Left cardiac atrium (tissue), 4 donors: ENCODE data around the gene DDA1. TPM values are rescaled to one million over a fixed set of nuclear protein-coding genes. Genes with fewer than 3 reads are reported as not detected.

Source experiments
- ATAC-seq, 2 donors: fragments of 200-7000 bp; cut with Tn5 transposase; one replicate each; pipeline ENCODE4 v1.9.1; 2020; ENCODE audit warnings: mild to moderate bottlenecking in 2 of 2, moderate library complexity in 2 of 2
- DNase-seq: peaks from one replicate; pipeline ENCODE4 v3.0.0-alpha.2; 2020
- intact Hi-C, 2 donors: fragments of 100-400 bp; cut with DNase I; formaldehyde crosslinking; loops; one replicate each; pipeline versions ENCODE4 v1.14.1 to v1.15.1; 2022 to 2023
- total RNA-seq, 2 donors: library from RNA; stranded (reverse); fragmentation: NEBNext Ultra II Directional; extraction: Animal tissue kit (Norgen Biotek cat#: 25700); gene quantifications; one replicate each; pipeline ENCODE4 v1.2.1, GENCODE V29; 2021
- donor health status: DM: no; HTN: yes; CAD: no.
- donor health status: DM: no; HTN: yes; CAD: no; lungs with severe emphysema.
- donor health status: DM: yes; HTN: yes; CAD: no.
- donor health status: Dilated cardiomyopathy.

The DDA1 gene
- total RNA-seq, 2 donors from 2014 or later, result 27.5 to 33.3 TPM

DNA sequence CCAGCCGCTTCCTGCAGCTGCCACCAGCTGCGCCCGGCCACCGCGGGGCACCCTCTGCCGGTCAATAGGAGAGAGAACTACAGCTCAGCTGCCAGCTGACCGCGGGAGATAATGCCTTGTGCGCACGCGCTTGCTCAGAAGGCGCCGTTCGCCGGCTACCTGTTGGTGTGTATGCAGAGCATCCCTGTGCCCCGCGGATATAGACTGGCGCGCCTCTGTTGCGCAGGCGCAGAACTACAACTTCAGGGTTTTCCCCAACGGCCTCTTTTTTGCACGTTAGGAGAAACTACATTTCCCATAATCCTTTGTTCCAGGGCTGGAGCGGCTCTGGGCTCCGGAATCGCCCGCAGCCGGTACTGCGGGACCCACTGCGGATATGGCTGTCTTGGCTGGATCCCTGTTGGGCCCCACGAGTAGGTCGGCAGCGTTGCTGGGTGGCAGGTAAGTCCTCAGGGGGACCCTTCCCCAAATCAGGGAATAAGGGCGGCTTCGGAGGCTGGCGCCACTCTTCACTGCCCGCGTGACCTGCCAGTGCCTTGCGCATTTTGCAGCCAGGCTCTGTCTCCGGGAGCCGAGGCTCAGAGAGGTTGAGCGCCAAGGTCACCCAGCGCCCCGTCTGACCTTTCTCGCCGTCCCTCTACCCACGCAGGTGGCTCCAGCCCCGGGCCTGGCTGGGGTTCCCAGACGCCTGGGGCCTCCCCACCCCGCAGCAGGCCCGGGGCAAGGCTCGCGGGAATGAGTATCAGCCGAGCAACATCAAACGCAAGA is 3.7 kb upstream of the DDA1 start, which contains the start of gene MRPL34:
MRPL34 (plus strand) TSS at position 356 of the 768 bp plus-strand sequence; CDS start at position 377, 21 bp downstream.
- intact Hi-C loops, result no loop called here
- ATAC-seq (peak; percentile 67 to 75), DNase-seq (peak; percentile 96)

DNA sequence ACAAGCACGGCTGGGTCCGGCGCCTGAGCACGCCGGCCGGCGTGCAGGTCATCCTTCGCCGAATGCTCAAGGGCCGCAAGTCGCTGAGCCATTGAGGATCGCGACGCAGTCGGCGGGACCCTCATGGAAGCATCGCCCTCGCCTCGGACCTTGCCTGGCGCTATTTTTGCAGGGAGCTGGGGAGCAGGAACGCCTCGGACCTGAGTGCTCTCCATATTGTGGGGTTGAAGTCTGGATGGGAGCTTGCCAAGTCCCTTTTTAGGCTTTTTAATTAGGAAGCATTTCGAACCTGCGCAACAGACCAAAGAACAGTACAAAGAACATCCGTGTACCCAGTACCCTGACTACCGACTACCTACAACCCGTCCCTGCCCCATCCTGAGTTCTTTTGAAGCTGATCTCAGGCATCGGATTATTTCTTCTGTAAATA is 3.1 kb upstream of the DDA1 start:
- DNase-seq (no peak), ATAC-seq (no peak)
- intact Hi-C loops, result no loop called here

DNA sequence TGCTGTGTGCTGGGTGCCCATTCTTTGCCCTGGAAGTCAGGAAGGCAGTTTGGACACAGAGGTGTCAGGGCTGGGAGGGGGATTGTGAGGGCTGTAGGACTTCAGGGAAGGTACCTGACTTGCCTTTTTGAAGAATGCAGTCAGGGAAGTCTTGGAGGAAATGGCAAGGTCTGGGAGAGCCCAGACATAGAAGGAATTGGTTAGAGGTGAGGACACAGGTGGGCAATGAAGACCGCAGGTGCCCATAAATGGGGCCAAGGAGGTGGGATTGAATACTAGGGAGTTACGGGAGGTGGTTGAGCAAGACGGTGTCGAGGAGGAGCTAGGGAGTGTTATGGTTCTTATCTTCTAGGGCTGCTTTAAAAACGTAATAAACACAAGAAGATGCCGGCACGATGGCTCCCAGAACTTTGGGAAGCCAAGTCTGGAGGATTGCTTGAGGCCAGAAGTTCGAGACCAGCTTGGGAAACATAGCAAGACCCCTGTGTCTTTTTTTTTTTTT is 1.4 kb upstream of the DDA1 start:
- ATAC-seq (no peak), DNase-seq (no peak)
- intact Hi-C loops, result no loop called here

DNA sequence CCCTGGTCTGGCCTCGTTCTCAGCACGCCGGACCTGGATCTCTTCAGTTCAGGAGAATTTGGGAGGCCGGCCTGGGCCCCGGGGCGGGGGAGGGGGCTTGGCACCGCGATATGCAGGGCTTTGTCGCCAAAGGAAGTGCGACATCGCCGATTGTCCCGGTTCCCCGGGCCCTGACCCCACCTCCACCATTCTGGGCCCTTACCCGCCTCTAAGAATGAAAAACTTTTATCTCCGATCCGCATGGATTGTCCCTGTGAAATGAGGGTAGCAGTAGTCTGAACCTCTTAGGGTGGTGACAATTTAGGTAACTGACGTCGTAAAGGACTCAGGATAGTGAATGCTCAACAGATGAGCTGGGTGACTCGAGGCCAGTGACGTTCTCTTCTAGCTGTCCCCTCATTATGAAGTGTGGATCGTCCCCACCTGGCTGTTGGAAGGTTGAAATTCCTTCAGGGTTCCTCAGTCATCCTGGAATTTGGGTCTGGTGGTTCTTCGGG is 650 bp downstream of the DDA1 start:
- intact Hi-C loops, result no loop called here
- ATAC-seq (no peak), DNase-seq (no peak)

DNA sequence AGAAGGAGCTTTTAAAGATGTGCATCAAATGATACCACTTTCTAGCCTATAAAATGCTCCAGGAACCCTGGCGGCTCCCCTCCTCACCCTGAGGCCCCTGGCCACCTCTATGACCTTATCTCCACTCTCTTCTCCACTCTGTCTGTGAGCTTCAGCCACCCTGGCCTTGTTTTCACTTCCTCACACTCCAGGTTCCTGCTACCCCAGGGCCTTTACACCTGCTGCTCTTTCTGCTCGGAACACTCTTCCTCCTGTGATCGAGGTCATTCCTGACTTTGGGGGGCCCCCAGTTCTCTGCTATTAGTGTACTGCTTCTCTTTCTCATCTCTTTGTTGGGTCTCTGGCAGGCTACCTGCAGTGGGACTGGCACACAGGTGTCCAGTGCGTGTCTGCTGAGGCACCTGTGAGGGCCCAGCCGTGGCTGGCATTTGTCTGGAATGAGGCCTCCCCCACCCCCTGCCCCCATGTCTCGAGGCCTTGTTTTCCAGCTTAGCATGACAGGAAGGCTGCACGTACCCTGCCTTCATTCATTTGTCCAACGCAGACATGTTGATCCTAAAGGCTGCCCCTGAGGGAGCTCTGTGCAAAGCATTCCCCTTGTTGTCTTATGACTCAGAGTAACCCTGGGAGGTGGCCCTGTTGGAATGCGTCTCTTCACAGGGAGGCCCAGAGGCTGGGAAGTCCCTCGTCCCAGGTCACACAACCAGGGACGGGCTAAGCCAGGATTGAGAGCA is 2.3 kb downstream of the DDA1 start:
- no peak for ATAC-seq
- intact Hi-C loops, result no loop called here

DNA sequence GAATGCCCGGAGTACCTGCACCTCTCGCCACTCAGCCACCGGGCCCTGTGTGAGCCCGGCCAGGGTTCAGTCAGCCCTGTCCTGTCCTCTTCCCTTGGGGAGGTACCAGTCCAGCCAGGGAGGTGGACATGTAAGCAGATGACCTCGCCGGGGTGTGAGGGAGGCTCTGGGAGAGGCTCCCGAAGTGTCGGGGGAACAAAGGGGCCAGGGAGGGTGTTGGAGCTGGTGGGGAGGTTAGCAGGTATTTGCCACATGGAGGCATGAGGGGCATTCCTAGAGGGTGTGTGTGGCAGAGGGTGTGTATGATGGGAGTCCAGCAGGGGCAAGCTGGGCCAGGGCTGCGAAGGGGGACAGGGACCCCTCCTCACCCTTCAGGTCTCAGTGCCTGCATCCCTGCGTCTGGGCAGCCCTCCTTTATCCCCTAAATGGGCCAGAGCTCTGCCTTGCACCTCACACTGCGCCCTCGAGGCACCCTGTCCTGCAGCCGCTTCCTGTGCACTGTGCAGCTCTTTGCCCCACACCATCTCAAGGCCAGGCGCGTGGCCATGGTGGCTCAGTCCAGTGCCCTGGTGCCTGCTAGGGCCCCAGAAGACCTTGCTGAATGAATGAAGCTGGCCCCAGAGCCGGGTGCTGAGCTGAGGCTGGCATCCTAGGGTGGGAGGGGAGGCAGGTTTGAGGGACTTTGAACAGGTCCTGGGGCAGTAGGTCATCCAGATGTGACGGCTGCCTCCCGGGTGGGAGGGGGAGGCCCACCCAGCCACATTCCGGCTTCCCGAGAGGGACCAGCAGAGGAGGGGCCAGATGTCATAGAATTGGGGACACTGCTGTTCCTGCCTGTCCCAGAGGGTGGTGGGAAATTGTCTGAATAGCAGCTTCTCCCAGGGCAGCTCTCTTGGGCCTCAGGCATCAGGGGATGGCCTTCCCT is 3.1 kb downstream of the DDA1 start:
- ATAC-seq, result no peak
- DNase-seq, result no peak
- intact Hi-C loops, result no loop called here

More for the DNA sequence above, 2.3 kb downstream of the DDA1 start:
- no peak for DNase-seq

DNA sequence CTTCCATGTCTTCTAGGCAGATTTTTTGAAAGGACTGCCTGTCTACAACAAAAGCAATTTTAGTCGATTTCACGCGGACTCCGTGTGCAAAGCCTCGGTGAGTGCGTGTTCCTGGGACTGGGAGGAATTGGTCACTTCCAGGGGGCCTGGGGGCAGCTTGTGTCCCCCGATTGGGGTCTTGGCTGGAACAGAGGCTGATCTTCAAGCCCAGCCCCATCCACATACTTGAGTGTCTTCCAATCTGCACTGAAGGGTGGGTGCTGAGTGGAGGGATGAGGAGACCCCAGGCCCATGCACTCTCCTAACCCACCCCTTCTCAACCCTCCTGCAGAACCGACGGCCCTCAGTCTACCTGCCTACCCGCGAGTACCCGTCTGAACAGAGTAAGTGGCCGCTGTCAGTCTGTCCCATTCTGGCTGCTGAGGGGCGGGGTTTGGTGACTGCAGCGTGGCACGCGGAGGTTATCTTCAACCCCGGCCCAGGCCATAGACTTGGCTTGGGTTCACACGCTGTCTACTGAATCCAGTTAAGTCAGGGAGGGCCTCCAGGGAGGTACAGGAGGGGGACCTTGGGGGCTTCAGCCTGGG is 4.7 kb downstream of the DDA1 start:
- no peak for DNase-seq
- intact Hi-C loops, result no loop called here
- ATAC-seq, result no peak

DNA sequence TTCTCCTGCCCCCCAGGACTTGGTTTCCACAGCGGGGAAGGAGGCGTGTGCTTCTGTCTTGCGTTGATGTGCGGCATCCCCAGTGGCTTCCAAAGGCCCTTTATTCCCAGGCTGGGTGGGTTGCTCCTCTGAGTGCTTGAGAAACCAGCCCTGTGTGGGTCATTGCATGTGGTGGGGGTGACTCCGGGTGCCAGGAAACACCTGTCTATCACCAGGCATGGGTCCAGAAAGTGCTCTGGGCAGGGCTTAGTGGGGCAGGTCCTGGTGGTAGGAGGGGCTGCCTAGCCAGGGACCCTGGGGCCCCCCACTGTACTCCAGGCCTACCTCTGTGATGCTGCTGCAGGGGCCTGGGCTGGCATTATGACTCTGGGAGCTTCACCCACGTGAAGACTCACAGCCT is 9.6 kb downstream of the DDA1 start:
- intact Hi-C loops, result no loop called here
- no peak for DNase-seq
- ATAC-seq, result no peak

DNA sequence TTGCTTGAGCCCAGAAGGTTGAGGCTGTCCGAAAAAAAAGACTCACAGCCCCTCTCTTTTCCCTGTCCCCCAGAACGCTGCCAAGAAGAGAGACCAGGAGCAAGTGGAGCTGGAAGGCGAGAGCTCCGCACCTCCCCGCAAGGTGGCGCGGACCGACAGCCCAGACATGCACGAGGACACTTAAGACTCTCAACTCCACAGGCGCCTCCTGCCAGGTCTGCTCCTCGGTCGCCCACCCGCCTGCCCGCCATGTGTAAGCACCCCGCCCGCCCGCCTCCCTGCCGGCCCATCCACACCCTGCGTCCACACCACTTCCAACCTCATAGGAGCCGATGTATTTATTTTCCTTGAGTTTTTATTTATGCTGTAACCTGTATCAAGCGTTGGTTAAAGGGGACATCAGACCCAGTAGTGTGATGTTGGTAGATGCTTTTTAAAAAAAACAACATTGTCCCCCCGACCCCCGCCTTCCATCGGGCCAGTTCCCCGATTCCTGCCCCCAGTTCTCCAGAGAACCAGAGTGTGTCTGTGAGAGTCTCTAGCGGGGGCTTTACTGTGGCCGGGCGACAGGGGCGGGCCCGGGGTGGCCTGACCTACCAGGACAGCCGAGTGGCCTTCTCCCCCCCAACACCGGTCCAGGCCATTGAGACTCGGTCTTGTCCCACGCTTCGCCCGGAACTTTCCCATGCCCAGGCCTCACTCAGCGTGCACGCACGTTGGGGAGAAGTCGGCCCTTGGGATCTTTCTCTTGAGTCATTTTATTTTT is 10.3 kb downstream of the DDA1 start:
- intact Hi-C loops, result no loop called here
- ATAC-seq (no peak), DNase-seq (no peak)

DNA sequence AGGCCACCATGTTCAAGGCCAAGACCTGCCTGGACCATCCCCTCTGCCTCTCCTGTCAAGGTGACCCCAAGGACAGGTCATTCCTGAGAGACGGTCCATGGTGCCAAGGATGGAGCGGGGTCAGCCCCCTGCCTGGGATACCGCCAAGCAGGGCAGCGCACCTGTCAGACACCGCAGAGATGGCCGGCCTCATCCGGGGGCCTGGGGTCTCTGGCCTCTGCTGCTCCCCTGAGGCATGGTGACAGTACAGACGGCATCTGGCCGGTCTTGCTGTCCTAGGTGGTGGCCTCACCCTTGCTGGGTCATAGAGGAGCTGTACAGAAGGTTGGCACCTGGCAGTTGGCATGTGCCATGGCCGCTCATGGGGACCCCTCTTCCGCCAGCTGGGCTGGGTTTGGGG is 11.1 kb downstream of the DDA1 start:
- intact Hi-C loops, result no loop called here
- no peak for ATAC-seq
- DNase-seq, result no peak

DNA sequence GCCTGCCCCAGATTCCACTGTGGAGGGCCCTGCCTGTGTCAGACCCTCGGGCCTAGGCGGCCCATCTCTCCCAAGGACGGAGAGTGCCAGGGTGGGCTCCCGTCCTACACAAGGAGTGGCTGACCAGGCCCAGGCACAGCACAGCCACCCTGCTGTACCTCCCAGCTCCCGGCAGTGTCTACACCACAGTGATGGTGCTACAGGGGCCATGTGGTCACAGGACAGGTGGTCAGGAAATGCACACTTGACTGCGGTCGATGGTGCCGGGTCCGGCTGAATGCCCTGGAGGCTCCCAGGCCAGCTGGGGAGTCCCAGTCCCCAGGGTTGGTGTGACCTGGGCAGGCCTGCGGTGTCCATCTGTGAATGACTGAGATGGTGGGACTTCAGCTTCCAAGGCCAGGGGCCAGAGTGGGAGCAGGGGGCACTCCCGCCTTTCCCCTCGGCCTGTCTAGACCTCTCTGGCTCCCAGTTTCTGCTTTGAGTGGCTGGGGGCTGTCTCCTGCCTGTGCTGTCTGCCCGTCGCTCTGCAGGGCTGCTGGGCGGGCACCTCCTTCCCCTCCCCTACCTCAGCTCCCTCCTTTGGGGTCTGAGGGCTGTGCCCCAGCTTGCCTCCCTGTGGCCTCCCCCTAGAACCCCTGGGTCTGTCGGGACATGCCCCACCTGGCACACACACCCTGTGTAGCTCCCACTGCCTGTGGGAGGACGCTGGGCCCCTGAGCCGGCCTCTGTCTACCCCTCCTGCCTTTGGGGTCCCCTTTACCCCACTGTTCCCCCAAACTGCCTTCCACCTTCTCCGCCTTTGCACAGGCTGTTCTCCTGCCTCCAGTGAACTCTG is 12.5 kb downstream of the DDA1 start:
- intact Hi-C loops, result no loop called here
- DNase-seq (no peak), ATAC-seq (no peak)

DNA sequence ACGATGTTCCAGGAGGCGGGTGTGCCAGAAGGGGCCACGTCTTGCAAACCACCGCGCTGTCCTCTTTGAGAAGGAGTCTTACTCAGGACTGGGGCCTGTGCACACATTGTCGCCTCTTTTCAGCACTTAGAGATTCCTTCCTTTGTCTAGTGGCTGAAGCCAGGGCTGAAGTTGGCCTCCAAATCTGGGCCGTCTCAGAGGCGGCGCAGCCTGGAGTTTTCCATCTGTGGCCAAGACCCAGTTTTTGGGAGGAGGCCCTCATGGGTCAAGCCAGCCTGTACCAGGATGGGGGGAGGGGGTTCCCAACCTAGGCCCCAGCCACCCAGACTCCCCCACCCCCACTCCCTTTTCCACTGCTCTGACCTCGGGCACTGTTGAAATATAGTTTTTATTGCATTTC is 13.5 kb downstream of the DDA1 start:
- no peak for ATAC-seq
- DNase-seq, result no peak
- intact Hi-C loops, result no loop called here

DNA sequence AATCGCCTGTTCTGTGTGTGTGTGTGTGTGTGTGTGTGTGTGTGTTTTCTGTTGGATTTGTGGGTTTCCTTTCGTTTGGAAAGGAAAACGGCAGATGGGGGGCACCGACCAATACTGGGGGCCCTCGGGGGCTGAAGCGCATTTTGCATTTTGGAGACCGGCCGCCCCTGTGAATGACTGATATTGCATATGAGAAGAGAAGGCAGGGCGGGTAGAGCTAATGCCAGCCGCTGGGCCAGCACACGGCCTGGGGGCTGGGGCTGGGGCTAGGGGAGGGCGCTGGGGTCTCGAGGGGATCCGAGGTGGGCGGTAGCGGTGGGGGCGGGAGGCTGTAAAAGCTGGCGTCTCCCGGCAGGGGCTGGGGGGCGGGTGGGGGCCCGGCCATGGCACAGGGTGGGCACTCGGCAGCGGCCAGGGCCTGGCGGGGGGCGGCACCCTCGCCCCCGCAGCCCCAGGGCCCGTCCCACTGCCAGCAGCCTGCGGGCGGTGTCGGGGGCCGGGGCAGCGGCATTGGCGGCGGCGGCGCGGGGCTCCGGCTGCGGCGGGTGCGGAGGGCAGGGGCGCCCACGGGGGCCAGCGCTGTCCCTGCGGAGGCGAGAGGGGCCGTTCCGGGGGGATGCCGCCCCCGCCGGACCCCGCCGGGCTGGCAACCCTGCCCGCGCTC is 14.1 kb downstream of the DDA1 start:
- ATAC-seq (no peak), DNase-seq (no peak)
- intact Hi-C loops, result no loop called here

DNA sequence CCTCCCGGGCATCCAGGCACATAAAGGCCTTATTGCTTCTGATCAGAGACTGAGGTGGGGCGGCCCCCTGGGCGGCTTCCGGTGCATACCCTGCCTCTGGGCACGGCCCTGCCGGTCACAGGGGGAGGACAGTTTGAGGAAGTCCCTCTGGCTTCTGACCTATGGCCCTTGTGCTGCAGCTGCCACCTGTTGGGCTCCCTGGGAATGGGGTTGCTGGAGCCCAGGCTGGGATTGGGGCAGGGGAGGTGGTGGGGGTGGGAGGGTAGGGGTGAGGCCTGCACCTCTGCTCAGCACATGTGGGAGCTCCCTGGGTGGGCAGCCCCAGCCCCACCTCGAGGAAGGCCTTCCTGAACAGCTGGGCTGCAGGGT is 14.6 kb downstream of the DDA1 start:
- no peak for ATAC-seq
- no peak for DNase-seq
- intact Hi-C loops, result no loop called here

DNA sequence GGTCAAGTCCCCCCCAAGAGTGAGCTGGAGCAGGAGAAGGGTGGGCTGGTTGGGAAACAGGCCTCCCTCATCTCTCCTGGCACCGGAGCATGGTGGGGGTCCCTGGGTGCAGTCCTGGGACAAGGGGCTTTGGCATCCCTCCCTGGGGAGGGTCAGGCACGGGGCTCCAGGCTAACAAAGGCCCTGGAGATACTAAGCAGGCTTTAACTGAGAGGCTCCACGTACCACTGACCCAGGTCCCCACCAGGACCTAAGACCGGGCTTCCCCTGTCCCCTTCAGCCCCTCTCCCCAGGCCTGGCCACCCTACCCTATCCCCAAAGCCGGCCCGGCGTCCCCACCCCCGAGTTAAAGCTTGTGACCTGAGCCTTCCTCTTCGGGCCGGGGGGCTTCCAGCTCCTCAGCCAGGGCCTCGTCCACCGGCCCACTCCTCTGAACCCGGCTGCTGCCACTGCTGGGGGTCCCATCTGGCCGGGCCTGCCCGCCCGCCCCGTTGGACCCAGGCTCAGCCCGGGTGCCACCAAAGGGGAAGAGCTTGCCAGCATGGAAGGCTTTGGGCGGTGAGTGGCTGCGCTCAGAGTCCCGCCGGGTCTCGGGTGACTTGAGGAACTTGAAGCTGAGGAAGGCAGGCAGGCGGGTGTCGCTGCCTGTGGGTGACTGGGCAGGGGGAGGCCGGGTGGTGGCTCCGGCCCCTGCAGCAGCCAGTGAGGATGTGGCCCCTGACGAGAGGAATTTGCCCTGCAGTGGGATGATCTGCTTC is 15.2 kb downstream of the DDA1 start:
- intact Hi-C loops, result no loop called here
- ATAC-seq (no peak), DNase-seq (no peak)

DNA sequence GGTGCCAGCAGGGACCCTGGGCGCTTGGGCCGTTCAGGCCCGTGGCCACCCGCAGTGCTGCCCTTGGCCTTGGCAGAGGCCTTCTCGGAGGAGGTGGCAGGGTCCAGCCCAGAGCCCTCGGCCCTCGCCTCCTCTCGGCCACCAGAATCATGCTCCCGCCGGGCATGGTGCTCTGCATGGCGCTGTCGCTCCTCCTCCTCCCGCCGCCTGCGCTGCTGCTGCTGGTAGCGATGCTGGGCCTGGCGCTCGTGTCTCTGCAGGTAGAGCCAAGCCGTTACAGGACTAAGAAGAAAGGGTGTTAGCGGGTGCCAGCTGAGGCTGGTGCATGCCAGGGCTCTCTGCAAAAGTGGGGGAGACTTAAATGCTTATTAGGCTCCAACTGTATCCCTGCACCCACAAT is 15.8 kb downstream of the DDA1 start:
- intact Hi-C loops, result no loop called here
- DNase-seq, result no peak
- no peak for ATAC-seq
